Suprapubic skin (tissue), 4 donors: ENCODE data around the gene CD1E. TPM values are rescaled to one million over a fixed set of nuclear protein-coding genes. Genes with fewer than 3 reads are reported as not detected.

ENCODE experiments used
- DNase-seq, 2 donors: peaks; one replicate each; pipeline ENCODE4 v3.0.0-alpha.2; 2019; ENCODE audit warnings: low spot score in 2 of 2
- H3K27ac ChIP-seq: fragments of 200-600 bp; sonication (generic); one replicate; pipeline ENCODE4 v1.5.1; 2019
- H3K27me3 ChIP-seq: fragments of 200-600 bp; sonication (generic); one replicate; pipeline ENCODE4 v1.5.1; 2019
- H3K36me3 ChIP-seq: fragments of 200-600 bp; sonication (generic); one replicate; pipeline ENCODE4 v1.5.1; 2019
- H3K4me1 ChIP-seq: fragments of 200-600 bp; sonication (generic); one replicate; pipeline ENCODE4 v1.5.1; 2019
- H3K4me3 ChIP-seq: fragments of 200-600 bp; sonication (generic); one replicate; pipeline ENCODE4 v1.5.1; 2019; ENCODE audit warnings: mild to moderate bottlenecking
- H3K9me3 ChIP-seq: fragments of 200-600 bp; sonication (generic); one replicate; pipeline ENCODE4 v1.5.1; 2019
- CTCF ChIP-seq, 2 donors: fragments of 200-600 bp in 1 of 2; fragments of 450-650 bp in 1 of 2; sonication (generic) in 1 of 2; IDR thresholded peaks; one replicate each; pipeline ENCODE4 v1.5.1; 2016 to 2019; ENCODE audit warnings: antibody characterized with exemption in 2 of 2, mild to moderate bottlenecking in 1 of 2, moderate library complexity in 1 of 2
- EP300 ChIP-seq: sonication (generic); formaldehyde crosslinking; IDR thresholded peaks from one replicate; pipeline ENCODE4 v1.6.1; 2017; ENCODE audit warnings: antibody characterized with exemption
- POLR2A ChIP-seq, 2 donors: fragments of 450-650 bp; IDR thresholded peaks; one replicate each; pipeline ENCODE4 v1.6.1; 2017; ENCODE audit warnings: antibody characterized with exemption in 2 of 2, mild to moderate bottlenecking in 2 of 2, moderate library complexity in 2 of 2
- POLR2AphosphoS5 ChIP-seq, 3 donors: sonication (generic); formaldehyde crosslinking; IDR thresholded peaks; one replicate each; pipeline ENCODE4 v1.6.1; 2017; ENCODE audit warnings: antibody characterized with exemption in 3 of 3
- WGBS: methylation state at CpG from one replicate; pipeline ENCODE4 v1.1.5; 2018; 5-methylcytosine and 5-hydroxymethylcytosine counted together
- total RNA-seq, 4 donors: library from RNA; depleted of rRNA; stranded (reverse); fragments of >200 nt; gene quantifications; one replicate each; pipeline ENCODE4 v1.1.0, GENCODE V29; 2016

The CD1E gene
- total RNA-seq, 4 donors from 2014 or later, result 4.9 to 10.5 (median 9.4) TPM

GRCh38 chr1:158354255-158354654 is 561 bp downstream of the CD1E start:
- Histone ChIP-seq H3K4me3 (no peak overlapping the region), H3K4me1 (no peaks in the 10 kb centered on the region), H3K27me3 (no peaks in the 10 kb centered on the region), H3K36me3 (no peaks in the 10 kb centered on the region), H3K27ac (no peak overlapping the region), H3K9me3 (no peaks in the 10 kb centered on the region)
- no peak for TF ChIP-seq CTCF (IDR thresholded peaks at IDR 0.05)
- no peak for TF ChIP-seq POLR2A (IDR thresholded peaks at IDR 0.05)
- TF ChIP-seq POLR2AphosphoS5 (IDR thresholded peaks at IDR 0.05), result no peak
- no peak for TF ChIP-seq EP300
- DNase-seq, result no peak
- WGBS, result 81% methylated on average over 2 of the region's 2 CpGs

GRCh38 chr1:158355773-158356285 is 2.1 kb downstream of the CD1E start:
- whole genome bisulfite sequencing, result 88% methylated on average over 10 of the region's 10 CpGs
- Histone ChIP-seq H3K27me3 (no peaks in the 10 kb centered on the region), H3K4me1 (no peaks in the 10 kb centered on the region)

GRCh38 chr1:158356616-158357015 is 2.9 kb downstream of the CD1E start:
- no peaks in the 10 kb centered on the region for H3K9me3 ChIP-seq
- no peak overlapping the region for H3K27ac ChIP-seq
- no peaks in the 10 kb centered on the region for H3K27me3 ChIP-seq
- WGBS, result 63% methylated on average over 3 of the region's 3 CpGs
- H3K36me3 ChIP-seq, result no peaks in the 10 kb centered on the region
- no peak overlapping the region for H3K4me3 ChIP-seq
- TF ChIP-seq POLR2A (IDR thresholded peaks at IDR 0.05) (no peak), EP300 (no peak), CTCF (IDR thresholded peaks at IDR 0.05) (no peak), POLR2AphosphoS5 (IDR thresholded peaks at IDR 0.05) (no peak)
- H3K4me1 ChIP-seq, result no peaks in the 10 kb centered on the region
- DNase-seq, result no peak

More at GRCh38 chr1:158355773-158356285, 2.1 kb downstream of the CD1E start:
- no peak overlapping the region for H3K4me3 ChIP-seq
- H3K36me3 ChIP-seq, result no peaks in the 10 kb centered on the region
- TF ChIP-seq POLR2A (IDR thresholded peaks at IDR 0.05) (no peak), POLR2AphosphoS5 (IDR thresholded peaks at IDR 0.05) (no peak), CTCF (IDR thresholded peaks at IDR 0.05) (no peak), EP300 (no peak)
- DNase-seq, result no peak
- H3K9me3 ChIP-seq, result no peaks in the 10 kb centered on the region
- no peak overlapping the region for H3K27ac ChIP-seq

GRCh38 chr1:158357441-158357840 is 3.7 kb downstream of the CD1E start:
- H3K9me3 ChIP-seq, result no peaks in the 10 kb centered on the region
- H3K4me1 ChIP-seq, result no peaks in the 10 kb centered on the region
- H3K4me3 ChIP-seq, result no peak overlapping the region
- TF ChIP-seq EP300 (no peak), POLR2AphosphoS5 (IDR thresholded peaks at IDR 0.05) (no peak), POLR2A (IDR thresholded peaks at IDR 0.05) (no peak), CTCF (IDR thresholded peaks at IDR 0.05) (no peak)
- no peak for DNase-seq
- H3K27me3 ChIP-seq, result no peaks in the 10 kb centered on the region
- H3K27ac ChIP-seq, result no peak overlapping the region
- WGBS, result 85% methylated on average over 1 of the region's 1 CpG
- H3K36me3 ChIP-seq, result no peaks in the 10 kb centered on the region

- H3K36me3 ChIP-seq, result no peaks in the 10 kb centered on the region
- TF ChIP-seq EP300 (no peak), POLR2A (IDR thresholded peaks at IDR 0.05) (no peak), CTCF (IDR thresholded peaks at IDR 0.05) (no peak), POLR2AphosphoS5 (IDR thresholded peaks at IDR 0.05) (no peak)
- H3K27ac ChIP-seq, result no peak overlapping the region
- WGBS, result 26% methylated on average over 1 of the region's 1 CpG
- no peaks in the 10 kb centered on the region for H3K9me3 ChIP-seq
- H3K4me1 ChIP-seq, result no peaks in the 10 kb centered on the region
- H3K4me3 ChIP-seq, result no peak overlapping the region
- H3K27me3 ChIP-seq, result no peaks in the 10 kb centered on the region
- no peak for DNase-seq
Observed at GRCh38 chr1:158362482-158362881, 8.8 kb downstream of the CD1E start.
